RWPE2 (cell line): Measurements from ENCODE around the gene ATP5MC2.

ENCODE experiments used
- ATAC-seq: fragments of 200-7000 bp; cut with Tn5 transposase; 3 replicates; pipeline ENCODE4 v1.9.1; 2021; ENCODE audit warnings: low read depth
- DNase-seq: peaks from one replicate; pipeline ENCODE4 v3.0.0-alpha.2; 2020; ENCODE audit warnings: low spot score
- H3K27ac ChIP-seq: fragments of 450-650 bp; 2 replicates; pipeline ENCODE4 v1.5.1; 2017; ENCODE audit warnings: mild to moderate bottlenecking; ENCODE audit not compliant: poor library complexity, severe bottlenecking
- H3K27me3 ChIP-seq: fragments of 250-450 bp; sonication (Bioruptor Pico); 2 replicates; pipeline ENCODE4 v1.5.1; 2021; ENCODE audit warnings: mild to moderate bottlenecking, moderate library complexity; ENCODE audit not compliant: insufficient read depth, poor library complexity, severe bottlenecking
- H3K36me3 ChIP-seq: fragments of 250-450 bp; sonication (Bioruptor Pico); 2 replicates; pipeline ENCODE4 v1.5.1; 2020; ENCODE audit warnings: low read depth, mild to moderate bottlenecking, moderate library complexity
- H3K4me1 ChIP-seq: fragments of 250-450 bp; sonication (Bioruptor Pico); 2 replicates; pipeline ENCODE4 v1.5.1; 2021; ENCODE audit warnings: mild to moderate bottlenecking, moderate library complexity; ENCODE audit not compliant: insufficient read depth, poor library complexity, severe bottlenecking
- H3K4me3 ChIP-seq: fragments of 250-450 bp; sonication (Bioruptor Pico); 2 replicates; pipeline ENCODE4 v1.5.1; 2021; ENCODE audit warnings: mild to moderate bottlenecking, moderate library complexity; ENCODE audit not compliant: severe bottlenecking
- H3K9me3 ChIP-seq: fragments of 250-450 bp; sonication (Bioruptor Pico); 2 replicates; pipeline ENCODE4 v1.5.1; 2021; ENCODE audit warnings: mild to moderate bottlenecking, moderate library complexity; ENCODE audit not compliant: severe bottlenecking
- CTCF ChIP-seq: fragments of 450-650 bp; IDR thresholded peaks from one replicate; pipeline ENCODE4 v1.5.1; 2017; ENCODE audit warnings: mild to moderate bottlenecking, moderate library complexity; ENCODE audit not compliant: poor library complexity, severe bottlenecking

The ATP5MC2 gene

GRCh38 chr12:53625373-53625945, 50.4 kb downstream of the ATP5MC2 start:
- TF ChIP-seq CTCF: no peak
- Histone ChIP-seq H3K27me3 (no peaks in the 10 kb centered on the region), H3K4me1 (peaks cover 13% of the 10 kb centered on the region), H3K9me3 (no peaks in the 10 kb centered on the region), H3K4me3 (peak overlapping the region; percentile 63), H3K36me3 (no peaks in the 10 kb centered on the region; the same call in 1 of the 2 replicates), H3K27ac (peak overlapping the region; percentile 43)
- DNase-seq (no peak), ATAC-seq (no peak; the same call in 2 of the 3 replicates)

GRCh38 chr12:53624956-53625355, 50.9 kb downstream of the ATP5MC2 start:
- H3K4me1 ChIP-seq: peaks cover 13% of the 10 kb centered on the region
- H3K27me3 ChIP-seq: no peaks in the 10 kb centered on the region
- no peak for TF ChIP-seq CTCF
- H3K9me3 ChIP-seq: no peaks in the 10 kb centered on the region
- peak overlapping the region; percentile 63 for H3K4me3 ChIP-seq
- DNase-seq (no peak), ATAC-seq (no peak)
- no peaks in the 10 kb centered on the region; the same call in 1 of the 2 replicates for H3K36me3 ChIP-seq
- peak overlapping the region; percentile 43 for H3K27ac ChIP-seq

- Histone ChIP-seq H3K36me3 (no peaks in the 10 kb centered on the region; the same call in 1 of the 2 replicates), H3K9me3 (no peaks in the 10 kb centered on the region), H3K27me3 (no peaks in the 10 kb centered on the region), H3K4me3 (peak overlapping the region; percentile 63), H3K4me1 (peaks cover 13% of the 10 kb centered on the region), H3K27ac (peak overlapping the region; percentile 43)
- ATAC-seq: no peak
- DNase-seq: no peak
- no peak for TF ChIP-seq CTCF
These were observed 51.4 kb downstream of the ATP5MC2 start for GRCh38 chr12:53624458-53624857.

GRCh38 chr12:53623548-53624385, 52.1 kb downstream of the ATP5MC2 start:
- H3K4me1 ChIP-seq: peaks cover 13% of the 10 kb centered on the region
- ATAC-seq (peak; percentile 15; the same call in 1 of the 3 replicates), DNase-seq (no peak)
- no peak for TF ChIP-seq CTCF
- H3K27ac ChIP-seq: peak overlapping the region; percentile 43
- H3K36me3 ChIP-seq: no peaks in the 10 kb centered on the region; the same call in 1 of the 2 replicates
- no peak overlapping the region for H3K4me3 ChIP-seq
- H3K9me3 ChIP-seq: no peaks in the 10 kb centered on the region
- H3K27me3 ChIP-seq: no peaks in the 10 kb centered on the region
